ENCODE measurements around the gene MARF1.
"Not testable (repeated sequence)": the region's sequence is repeated elsewhere in the genome, so short reads cannot be mapped to it uniquely, and the experiment has no call there.

MARF1 gene

GRCh38 chr16:15572329-15573001 lies 70.5 kb downstream of the MARF1 start:
- peak; percentile 67 for DNase-seq (ENCODE audit: low read depth)

- no peak for DNase-seq (ENCODE audit: low read depth)
These were observed 71.4 kb downstream of the MARF1 start for GRCh38 chr16:15571557-15571956.

DNA sequence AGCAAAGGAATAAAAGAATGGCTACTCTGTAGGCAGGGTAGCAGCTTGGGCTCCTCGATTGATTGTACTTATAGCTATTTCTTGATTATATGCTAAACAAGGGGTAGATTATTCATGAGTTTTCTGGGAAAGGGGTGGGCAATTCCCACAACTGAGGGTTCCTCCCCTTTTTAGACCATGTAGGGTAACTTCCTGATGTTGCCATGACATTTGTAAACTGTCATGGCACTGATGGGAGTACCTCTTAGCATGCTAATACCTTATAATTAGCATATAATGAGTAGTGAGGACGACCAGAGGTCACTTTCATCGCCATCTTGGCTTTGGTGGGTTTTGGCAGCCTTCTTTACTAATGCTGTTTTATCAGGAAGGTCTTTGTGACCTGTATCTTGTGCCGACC lies 72.3 kb downstream of the MARF1 start:
- not testable (repeated sequence) for DNase-seq (ENCODE audit: low read depth)

GRCh38 chr16:15567823-15568222 lies 75.1 kb downstream of the MARF1 start:
- DNase-seq (ENCODE audit: low read depth), result no peak

GRCh38 chr16:15566095-15566494 lies 76.9 kb downstream of the MARF1 start:
- DNase-seq (ENCODE audit: low read depth), result no peak

GRCh38 chr16:15564604-15565339 lies 78.2 kb downstream of the MARF1 start:
- DNase-seq (ENCODE audit: low read depth), result no peak

GRCh38 chr16:15559176-15559575 lies 83.8 kb downstream of the MARF1 start:
- no peak for DNase-seq (ENCODE audit: low read depth)

GRCh38 chr16:15557258-15557657 lies 85.7 kb downstream of the MARF1 start:
- DNase-seq (ENCODE audit: low read depth), result no peak

DNA sequence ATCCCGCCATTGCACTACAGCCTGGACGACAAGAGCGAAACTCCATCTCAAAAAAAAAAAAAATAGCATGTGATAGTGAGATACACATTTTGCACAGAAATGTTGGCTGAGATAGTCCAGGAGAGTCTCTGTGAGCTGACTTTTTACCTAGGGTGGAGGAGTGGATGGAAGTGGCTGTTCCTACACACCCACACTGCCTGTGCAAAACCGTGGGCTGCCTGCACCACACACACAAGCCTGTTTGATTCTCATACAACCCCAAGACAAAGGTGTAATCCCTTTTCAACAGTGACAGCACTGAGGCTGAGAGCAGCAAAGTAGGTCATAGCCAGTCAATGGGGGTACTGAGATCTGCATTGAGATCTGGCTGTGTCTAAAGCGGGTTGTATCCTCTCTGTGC lies 86.8 kb downstream of the MARF1 start:
- DNase-seq (ENCODE audit: low read depth), result no peak

DNA sequence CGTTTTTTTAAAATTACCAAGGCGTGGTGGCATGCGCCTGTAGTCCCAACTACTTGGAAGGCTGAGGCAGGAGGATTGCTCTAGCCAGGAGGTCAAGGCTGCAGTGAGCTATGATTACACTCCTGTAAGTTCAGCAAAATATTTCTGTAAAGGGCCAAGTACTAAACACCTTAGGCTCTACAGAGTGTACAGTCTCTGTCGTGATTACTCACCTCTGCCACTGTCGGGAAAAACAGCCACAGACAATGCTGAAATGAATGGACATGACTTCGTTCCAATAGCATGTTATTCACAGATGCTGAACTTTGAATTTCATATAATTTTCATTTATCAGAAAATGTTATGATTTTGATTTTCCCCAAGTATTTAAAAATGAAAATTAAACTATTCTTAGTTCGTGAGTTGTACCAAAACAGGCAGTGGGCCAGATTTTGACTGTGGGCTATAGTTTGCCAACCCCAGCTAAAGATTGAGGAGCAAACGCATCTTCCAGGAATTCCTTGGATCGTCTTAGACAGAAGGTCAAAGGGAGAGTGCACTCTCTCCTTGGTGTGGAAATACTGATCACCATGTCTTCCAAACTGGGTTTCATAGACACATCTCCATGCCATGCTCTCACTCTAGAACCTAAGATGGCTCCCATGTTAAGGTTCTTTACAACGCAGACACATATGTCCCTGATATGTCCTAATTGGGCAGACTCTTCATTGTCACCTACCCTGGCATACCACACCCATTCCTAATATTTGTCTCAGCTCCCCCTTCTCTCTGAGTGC lies 89.5 kb downstream of the MARF1 start:
- no peak for DNase-seq (ENCODE audit: low read depth)

GRCh38 chr16:15552507-15552906 lies 90.4 kb downstream of the MARF1 start:
- no peak for DNase-seq (ENCODE audit: low read depth)

DNA sequence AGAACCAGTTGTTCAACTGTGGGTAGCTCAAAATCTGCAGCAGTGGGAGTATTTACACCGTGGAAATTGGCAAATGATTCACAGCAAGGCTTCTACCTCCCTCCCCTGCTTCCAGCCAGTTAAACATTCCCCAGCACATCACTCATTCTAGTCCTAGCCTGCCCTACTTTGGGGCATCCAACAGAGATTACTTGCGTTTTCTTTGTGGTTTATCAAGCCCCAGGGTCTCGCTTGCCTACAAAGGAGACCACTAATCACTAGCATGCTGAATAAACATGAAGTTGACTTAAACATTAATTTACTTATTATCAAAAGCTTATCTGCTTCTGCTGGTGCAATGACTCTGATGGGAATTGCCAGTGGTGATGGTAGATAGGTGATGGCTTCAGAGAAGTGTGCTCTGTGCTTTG lies 94.5 kb downstream of the MARF1 start:
- DNase-seq (ENCODE audit: low read depth), result peak; percentile 32

DNA sequence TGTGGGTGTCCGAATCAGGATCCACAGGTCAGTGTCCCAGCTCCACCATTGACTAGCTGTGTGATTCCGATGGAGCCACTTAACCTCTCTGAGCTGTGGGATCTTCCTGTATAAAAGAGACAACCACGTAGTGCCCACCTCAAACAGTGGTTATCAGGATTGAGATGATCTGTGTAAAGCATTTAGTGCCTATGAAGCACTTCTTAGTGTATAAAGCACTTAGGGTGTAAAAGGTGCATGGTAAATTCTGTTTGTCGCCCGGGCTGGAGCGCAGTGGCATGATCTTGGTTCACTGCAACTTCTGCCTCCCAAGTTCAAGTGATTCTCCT lies 95.2 kb downstream of the MARF1 start:
- DNase-seq (ENCODE audit: low read depth), result no peak

DNA sequence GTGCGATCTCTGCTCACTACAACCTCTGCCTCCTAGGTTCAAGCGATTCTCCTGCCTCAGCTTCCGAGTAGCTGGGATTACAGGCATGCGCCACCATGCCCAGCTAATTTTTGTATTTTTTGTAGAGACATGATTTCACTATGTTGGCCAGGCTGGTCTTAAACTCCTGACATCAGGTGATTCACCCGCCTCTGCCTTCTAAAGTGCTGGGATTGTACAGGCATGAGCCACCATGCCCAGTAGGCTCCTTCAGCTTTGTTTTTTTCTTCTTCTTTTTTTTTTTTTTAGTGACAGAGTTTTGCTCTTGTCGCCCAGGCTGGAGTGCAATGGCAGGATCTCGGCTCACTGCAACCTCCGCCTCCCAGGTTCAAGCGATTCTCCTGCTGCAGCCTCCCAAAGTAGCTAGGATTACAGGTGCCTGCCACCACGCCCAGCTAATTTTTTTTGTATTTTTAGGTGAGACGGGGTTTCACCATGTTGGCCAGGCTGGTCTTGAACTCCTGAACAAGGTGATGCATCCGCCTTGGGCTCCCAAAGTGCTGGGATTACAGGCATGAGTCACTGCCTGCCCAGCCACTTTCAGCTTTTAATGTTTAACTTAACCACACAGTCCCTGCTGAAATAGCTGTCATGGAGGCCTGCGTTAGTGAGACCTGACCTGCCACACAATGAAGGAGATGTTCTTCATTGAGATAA lies 95.7 kb downstream of the MARF1 start:
- not testable (repeated sequence) for DNase-seq (ENCODE audit: low read depth)

GRCh38 chr16:15545544-15545943 lies 97.4 kb downstream of the MARF1 start:
- DNase-seq (ENCODE audit: low read depth), result no peak

DNA sequence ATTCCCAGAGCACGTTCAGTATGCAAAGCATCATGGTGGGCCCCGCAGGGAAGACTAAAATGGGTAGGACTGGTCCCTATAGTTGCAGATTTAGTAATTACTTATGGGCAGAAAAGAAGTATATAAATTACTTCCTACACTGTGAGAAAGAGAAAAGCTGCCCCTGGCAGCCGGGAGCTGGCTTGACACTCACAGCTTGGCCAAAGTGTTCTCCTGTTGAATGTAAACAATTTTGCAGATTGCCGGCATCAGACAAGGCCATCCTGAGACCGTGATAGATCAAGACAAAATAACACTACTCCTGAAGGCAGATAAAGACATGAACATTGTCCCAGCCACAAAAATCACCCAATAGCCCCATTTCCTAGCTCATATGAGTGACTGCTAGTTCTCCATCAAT lies 98.5 kb downstream of the MARF1 start:
- DNase-seq (ENCODE audit: low read depth), result no peak

All from EH (cell line).